ENCODE data around the gene HELZ2. TPM values are rescaled to one million over a fixed set of nuclear protein-coding genes. Genes with fewer than 3 reads are reported as not detected.

The HELZ2 gene
- total RNA-seq, 1 donor from 2014 or later = 28.9 TPM

DNA sequence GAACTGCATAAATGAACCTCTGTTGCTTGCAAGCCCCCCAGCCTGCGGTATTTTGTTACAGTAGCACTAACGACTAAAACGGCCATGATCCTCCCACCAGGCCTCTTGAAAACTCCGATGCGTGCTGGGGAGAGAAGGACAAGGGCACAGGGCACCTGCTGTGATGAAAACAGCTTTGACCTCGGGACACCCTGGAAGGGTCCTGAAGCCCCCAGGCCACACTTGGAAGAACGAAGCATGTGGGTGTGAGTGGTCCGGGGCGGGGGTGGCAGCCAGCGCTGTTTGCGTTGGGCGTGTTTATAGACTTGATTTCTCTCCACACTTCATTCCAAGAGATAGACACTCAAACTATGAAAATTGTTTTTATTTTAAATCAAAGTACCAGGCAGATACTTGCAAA lies 13.2 kb upstream of the HELZ2 start:
- Mint-ChIP-seq H3K27me3 (no peaks in the 10 kb centered on the region), H3K4me3 (no peak overlapping the region), H3K36me3 (ENCODE audit: low read depth) (peaks cover 37% of the 10 kb centered on the region), H3K27ac (no peak overlapping the region), H3K4me1 (peaks cover 2% of the 10 kb centered on the region), H3K9me3 (no peaks in the 10 kb centered on the region)
- DNase-seq = no peak
- ATAC-seq (ENCODE audit: low read depth) = no peak
- TF ChIP-seq, protein P1, sequence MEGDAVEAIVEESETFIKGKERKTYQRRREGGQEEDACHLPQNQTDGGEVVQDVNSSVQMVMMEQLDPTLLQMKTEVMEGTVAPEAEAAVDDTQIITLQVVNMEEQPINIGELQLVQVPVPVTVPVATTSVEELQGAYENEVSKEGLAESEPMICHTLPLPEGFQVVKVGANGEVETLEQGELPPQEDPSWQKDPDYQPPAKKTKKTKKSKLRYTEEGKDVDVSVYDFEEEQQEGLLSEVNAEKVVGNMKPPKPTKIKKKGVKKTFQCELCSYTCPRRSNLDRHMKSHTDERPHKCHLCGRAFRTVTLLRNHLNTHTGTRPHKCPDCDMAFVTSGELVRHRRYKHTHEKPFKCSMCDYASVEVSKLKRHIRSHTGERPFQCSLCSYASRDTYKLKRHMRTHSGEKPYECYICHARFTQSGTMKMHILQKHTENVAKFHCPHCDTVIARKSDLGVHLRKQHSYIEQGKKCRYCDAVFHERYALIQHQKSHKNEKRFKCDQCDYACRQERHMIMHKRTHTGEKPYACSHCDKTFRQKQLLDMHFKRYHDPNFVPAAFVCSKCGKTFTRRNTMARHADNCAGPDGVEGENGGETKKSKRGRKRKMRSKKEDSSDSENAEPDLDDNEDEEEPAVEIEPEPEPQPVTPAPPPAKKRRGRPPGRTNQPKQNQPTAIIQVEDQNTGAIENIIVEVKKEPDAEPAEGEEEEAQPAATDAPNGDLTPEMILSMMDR (IDR thresholded peaks at IDR 0.05) = no peak
- intact Hi-C loops (cut with micrococcal nuclease) = no loop called here
- CTCF ChIA-PET = no interaction called here
- POLR2A ChIA-PET = no interaction called here

DNA sequence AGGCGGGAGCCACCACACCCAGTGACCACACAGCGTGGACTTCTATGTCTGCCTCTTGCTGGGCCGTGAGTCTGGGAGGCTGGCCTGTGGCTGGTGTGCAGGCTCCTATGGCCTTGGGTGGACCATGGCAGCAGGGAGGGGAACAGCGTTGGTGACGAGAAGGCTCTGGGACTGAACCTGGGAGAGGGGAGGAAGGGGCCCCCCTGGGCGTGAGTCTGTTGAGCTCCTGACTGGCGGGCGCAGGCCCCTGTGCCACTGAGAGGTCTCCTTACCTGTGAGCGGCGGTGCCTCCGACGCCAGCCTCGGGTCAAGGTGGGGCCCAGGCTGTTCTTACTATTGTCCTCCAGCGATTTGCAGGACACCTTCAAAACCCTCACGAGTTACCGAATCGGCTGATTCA lies 12.8 kb upstream of the HELZ2 start:
- no peak for DNase-seq
- TF ChIP-seq, protein P1 (IDR thresholded peaks at IDR 0.05) = no peak
- Mint-ChIP-seq H3K4me1 (peaks cover 2% of the 10 kb centered on the region), H3K27ac (no peak overlapping the region), H3K9me3 (no peaks in the 10 kb centered on the region), H3K27me3 (no peaks in the 10 kb centered on the region), H3K4me3 (no peak overlapping the region), H3K36me3 (ENCODE audit: low read depth) (peaks cover 33% of the 10 kb centered on the region)
- ChIA-PET CTCF (no interaction called here), POLR2A (no interaction called here)
- intact Hi-C loops (cut with micrococcal nuclease) = no loop called here
- no peak for ATAC-seq (ENCODE audit: low read depth)

DNA sequence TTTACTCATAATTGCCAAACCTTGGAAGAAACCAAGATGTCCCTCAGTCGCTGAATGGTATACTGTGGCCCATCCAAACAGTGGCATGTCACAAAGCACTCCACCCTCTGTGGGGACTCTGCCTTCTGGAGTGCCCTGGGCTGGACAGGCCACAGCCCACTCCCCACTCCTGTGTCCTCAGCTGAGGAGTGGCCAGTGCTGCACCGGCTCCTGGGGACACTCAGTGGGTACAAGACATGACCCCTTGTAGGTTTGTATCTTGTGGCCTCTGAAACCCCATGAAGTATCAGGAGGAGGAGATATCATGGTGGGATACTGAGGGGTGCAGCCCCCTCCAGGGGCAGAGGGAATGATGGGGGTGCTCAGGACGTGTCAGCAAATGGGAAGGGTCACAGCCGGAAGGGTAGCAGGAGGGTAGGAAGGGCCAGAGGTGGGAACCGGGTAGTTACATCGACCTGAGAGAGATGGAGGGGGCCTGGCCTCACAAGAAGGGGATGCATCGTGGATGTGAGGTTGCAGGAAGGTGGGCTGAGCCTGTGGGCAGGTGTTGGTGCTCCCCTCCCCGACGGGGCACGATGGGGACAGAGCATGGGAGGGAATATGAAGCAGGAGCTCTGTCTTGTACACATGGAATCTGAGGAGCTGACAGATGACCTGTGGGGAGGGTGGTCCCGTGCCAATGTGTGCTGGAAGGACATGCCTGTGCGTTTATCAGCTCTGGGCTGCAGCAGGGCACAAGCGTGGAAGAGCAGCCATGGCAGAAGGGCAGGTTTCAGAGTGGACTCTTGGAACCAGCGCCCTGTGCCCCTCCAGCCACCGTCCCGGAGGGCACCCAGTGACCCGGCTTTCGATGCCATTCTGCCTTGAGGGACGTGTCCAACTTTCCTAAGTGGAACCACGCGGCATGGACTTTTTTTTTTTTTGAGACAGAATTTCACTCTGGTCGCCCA lies 11.9 kb upstream of the HELZ2 start:
- Mint-ChIP-seq H3K4me1 (peaks cover 2% of the 10 kb centered on the region), H3K36me3 (ENCODE audit: low read depth) (peaks cover 25% of the 10 kb centered on the region), H3K4me3 (no peak overlapping the region)

DNA sequence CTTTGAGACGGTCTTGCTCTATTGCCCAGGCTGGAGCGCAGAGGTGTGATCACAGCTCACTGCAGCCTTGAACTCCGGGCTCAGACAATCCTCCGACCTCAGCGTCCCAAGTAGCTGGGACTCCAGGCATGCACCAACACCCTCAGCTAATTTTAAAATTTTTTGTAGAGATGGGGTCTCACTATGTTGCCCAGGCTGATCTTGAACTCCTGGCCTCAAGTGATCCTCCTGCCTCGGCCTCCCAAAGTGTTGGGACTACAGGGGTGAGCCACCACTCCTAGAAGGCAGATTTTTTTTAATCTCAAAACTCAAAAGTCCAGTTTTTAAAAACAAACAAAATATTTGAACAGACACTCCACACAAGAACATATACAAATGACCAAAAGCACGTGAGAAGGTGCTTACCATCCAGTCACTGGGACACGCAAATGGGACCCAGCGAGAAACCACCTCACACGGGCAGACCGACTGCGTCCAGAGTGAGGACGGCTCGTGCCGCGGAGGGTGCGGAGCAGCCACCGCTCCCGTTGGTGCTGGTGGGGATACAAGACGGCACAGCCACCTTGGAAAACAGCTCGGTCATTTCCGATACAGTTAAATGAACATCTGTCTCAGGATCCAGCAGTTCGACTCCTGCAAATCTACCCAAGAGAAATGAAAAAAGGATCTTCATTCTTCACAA lies 8.5 kb upstream of the HELZ2 start:
- Mint-ChIP-seq H3K36me3 (ENCODE audit: low read depth) (peaks cover 5% of the 10 kb centered on the region), H3K4me1 (peaks cover 3% of the 10 kb centered on the region), H3K9me3 (no peaks in the 10 kb centered on the region), H3K27me3 (no peaks in the 10 kb centered on the region), H3K4me3 (no peak overlapping the region), H3K27ac (no peak overlapping the region)
- ChIA-PET CTCF (interaction anchor here (1.3 to 2.5 kb wide), 2 partner anchors 45 to 59 kb away, joined by 3 to 18 read pairs; partner anchors contain the start of gene PTK6), POLR2A (interaction anchor here (0.6 kb wide), 2 partner anchors 47 to 59 kb away, joined by 3 to 5 read pairs; no protein-coding TSS in a partner anchor)
- intact Hi-C loops (cut with micrococcal nuclease) = no loop called here
- TF ChIP-seq, protein P1 (IDR thresholded peaks at IDR 0.05) = no peak
- ATAC-seq (ENCODE audit: low read depth) = no peak
- DNase-seq = no peak

More for the DNA sequence above, 11.9 kb upstream of the HELZ2 start:
- Mint-ChIP-seq H3K9me3 (no peaks in the 10 kb centered on the region), H3K27me3 (no peaks in the 10 kb centered on the region), H3K27ac (no peak overlapping the region)
- ATAC-seq (ENCODE audit: low read depth) (no peak), DNase-seq (no peak)
- ChIA-PET POLR2A (no interaction called here), CTCF (no interaction called here)
- intact Hi-C loops (cut with micrococcal nuclease) = no loop called here
- TF ChIP-seq, protein P1 (IDR thresholded peaks at IDR 0.05) = no peak
